Medulla oblongata (tissue), 1 donor: ENCODE data around the gene GOLT1A.

Source experiments
- DNase-seq: peaks from one replicate; pipeline ENCODE4 v3.0.0-alpha.2; 2015; ENCODE audit errors: extremely low spot score

Gene GOLT1A

GRCh38 chr1:204213668-204214662 lies at the start of gene GOLT1A:
Gene GOLT1A, minus strand, starts transcription at chr1:204213988. Its CDS starts 82 bp downstream, at chr1:204213906.
- peak; percentile 85 for DNase-seq

- DNase-seq: peak; percentile 66
These were observed 49.6 kb upstream of the GOLT1A start for GRCh38 chr1:204263254-204263910.

GRCh38 chr1:204262506-204263253 lies 48.9 kb upstream of the GOLT1A start:
- peak; percentile 79 for DNase-seq

GRCh38 chr1:204261746-204262505 lies 48.1 kb upstream of the GOLT1A start:
- no peak for DNase-seq

GRCh38 chr1:204261266-204261665 lies 47.5 kb upstream of the GOLT1A start:
- no peak for DNase-seq

- no peak for DNase-seq
These were observed 46.9 kb upstream of the GOLT1A start for GRCh38 chr1:204260601-204261197.

- no peak for DNase-seq
These were observed 46.0 kb upstream of the GOLT1A start for GRCh38 chr1:204259782-204260181.

GRCh38 chr1:204259196-204259595 lies 45.4 kb upstream of the GOLT1A start:
- DNase-seq: no peak

- DNase-seq: peak; percentile 79
These were observed 44.7 kb upstream of the GOLT1A start for GRCh38 chr1:204258213-204259115.

GRCh38 chr1:204257446-204257845 lies 43.7 kb upstream of the GOLT1A start:
- DNase-seq: no peak

GRCh38 chr1:204256531-204256930 lies 42.7 kb upstream of the GOLT1A start:
- no peak for DNase-seq

- DNase-seq: no peak
These were observed 42.2 kb upstream of the GOLT1A start for GRCh38 chr1:204255966-204256365.

- DNase-seq: no peak
These were observed 41.4 kb upstream of the GOLT1A start for GRCh38 chr1:204255225-204255624.

GRCh38 chr1:204254031-204254661 lies 40.4 kb upstream of the GOLT1A start:
- peak; percentile 27 for DNase-seq

- no peak for DNase-seq
These were observed 38.3 kb upstream of the GOLT1A start for GRCh38 chr1:204251926-204252689.

- no peak for DNase-seq
These were observed 37.5 kb upstream of the GOLT1A start for GRCh38 chr1:204251286-204251685.

- DNase-seq: no peak
These were observed 36.7 kb upstream of the GOLT1A start for GRCh38 chr1:204250428-204251030.
